ENCODE results near the gene ROPN1L. TPM values are rescaled to one million over a fixed set of nuclear protein-coding genes. Genes with fewer than 3 reads are reported as not detected.

ROPN1L gene
- total RNA-seq, 1 experiment from 2014 or later: 0.82 TPM

- DNase-seq (ENCODE audit: unreplicated experiment): no peak
- Mint-ChIP-seq H3K36me3 (ENCODE audit: insufficient read depth, unreplicated experiment) (peaks cover 70% of the 10 kb centered on the region), H3K9me3 (ENCODE audit: unreplicated experiment) (no peaks in the 10 kb centered on the region), H3K27me3 (ENCODE audit: insufficient read depth, unreplicated experiment) (no peaks in the 10 kb centered on the region), H3K27ac (ENCODE audit: low read depth, unreplicated experiment) (no peak overlapping the region), H3K4me3 (ENCODE audit: unreplicated experiment) (no peak overlapping the region), H3K4me1 (ENCODE audit: insufficient read depth, unreplicated experiment) (no peaks in the 10 kb centered on the region)
- ChIA-PET POLR2A (interaction anchor here (0.7 kb wide), 1 partner anchor 8 kb away, joined by 3 read pairs; no protein-coding TSS in a partner anchor), CTCF (interaction anchor here (0.5 kb wide), 1 partner anchor 775 kb away, joined by 3 read pairs; no protein-coding TSS in a partner anchor)
- no peak for TF ChIP-seq CTCF (IDR thresholded peaks at IDR 0.05; ENCODE audit: unreplicated experiment)
- intact Hi-C loops (cut with micrococcal nuclease): no loop called here
- BruUV-seq (replicated peaks): no TSS peak
Measured at GRCh38 chr5:10434392-10434791, 7.3 kb upstream of the ROPN1L start.

GRCh38 chr5:10438301-10438700 lies 3.4 kb upstream of the ROPN1L start:
- no peak for TF ChIP-seq CTCF (IDR thresholded peaks at IDR 0.05; ENCODE audit: unreplicated experiment)
- Mint-ChIP-seq H3K4me3 (ENCODE audit: unreplicated experiment) (no peak overlapping the region), H3K27me3 (ENCODE audit: insufficient read depth, unreplicated experiment) (no peaks in the 10 kb centered on the region), H3K9me3 (ENCODE audit: unreplicated experiment) (no peaks in the 10 kb centered on the region), H3K27ac (ENCODE audit: low read depth, unreplicated experiment) (no peak overlapping the region), H3K36me3 (ENCODE audit: insufficient read depth, unreplicated experiment) (peaks cover 46% of the 10 kb centered on the region), H3K4me1 (ENCODE audit: insufficient read depth, unreplicated experiment) (no peaks in the 10 kb centered on the region)
- CTCF ChIA-PET: interaction anchor here (0.6 to 1.4 kb wide), 3 partner anchors 11 to 776 kb away, joined by 3 to 6 read pairs (median 4); no protein-coding TSS in a partner anchor
- intact Hi-C loops (cut with micrococcal nuclease): no loop called here
- POLR2A ChIA-PET: interaction anchor here (0.7 kb wide), 1 partner anchor 20 kb away, joined by 3 read pairs; no protein-coding TSS in a partner anchor
- no peak for DNase-seq (ENCODE audit: unreplicated experiment)
- no TSS peak for BruUV-seq (replicated peaks)

- TF ChIP-seq CTCF (IDR thresholded peaks at IDR 0.05; ENCODE audit: unreplicated experiment): no peak
- intact Hi-C loops (cut with micrococcal nuclease): loop anchor here (5.0 kb wide), 1 partner anchor 157 kb away; no protein-coding TSS in a partner anchor
- no peak for DNase-seq (ENCODE audit: unreplicated experiment)
- H3K27me3 Mint-ChIP-seq (ENCODE audit: insufficient read depth, unreplicated experiment): no peaks in the 10 kb centered on the region
- no peaks in the 10 kb centered on the region for H3K9me3 Mint-ChIP-seq (ENCODE audit: unreplicated experiment)
- peaks cover 32% of the 10 kb centered on the region for H3K36me3 Mint-ChIP-seq (ENCODE audit: insufficient read depth, unreplicated experiment)
- ChIA-PET CTCF (interaction anchor here (0.9 kb wide), 1 partner anchor 21 kb away, joined by 3 read pairs; no protein-coding TSS in a partner anchor), POLR2A (interaction anchor here (0.8 kb wide), 1 partner anchor 129 kb away, joined by 3 read pairs; no protein-coding TSS in a partner anchor)
- no peak overlapping the region for H3K27ac Mint-ChIP-seq (ENCODE audit: low read depth, unreplicated experiment)
- H3K4me3 Mint-ChIP-seq (ENCODE audit: unreplicated experiment): no peak overlapping the region
- BruUV-seq (replicated peaks): no TSS peak
- no peaks in the 10 kb centered on the region for H3K4me1 Mint-ChIP-seq (ENCODE audit: insufficient read depth, unreplicated experiment)
Measured at GRCh38 chr5:10439692-10440091, 2.0 kb upstream of the ROPN1L start.

GRCh38 chr5:10440367-10440990 lies 1.2 kb upstream of the ROPN1L start:
- ChIA-PET POLR2A (interaction anchor here (1.2 to 1.8 kb wide), 2 partner anchors 13 to 73 kb away, joined by 3 to 5 read pairs; no protein-coding TSS in a partner anchor), CTCF (interaction anchor here (0.7 kb wide), 1 partner anchor 14 kb away, joined by 3 read pairs; no protein-coding TSS in a partner anchor)
- BruUV-seq (replicated peaks): no TSS peak
- intact Hi-C loops (cut with micrococcal nuclease): loop anchor here (5.0 kb wide), 1 partner anchor 158 kb away; no protein-coding TSS in a partner anchor
- DNase-seq (ENCODE audit: unreplicated experiment): no peak
- H3K9me3 Mint-ChIP-seq (ENCODE audit: unreplicated experiment): no peaks in the 10 kb centered on the region
- H3K4me1 Mint-ChIP-seq (ENCODE audit: insufficient read depth, unreplicated experiment): no peaks in the 10 kb centered on the region
- no peak overlapping the region for H3K27ac Mint-ChIP-seq (ENCODE audit: low read depth, unreplicated experiment)
- TF ChIP-seq CTCF (IDR thresholded peaks at IDR 0.05; ENCODE audit: unreplicated experiment): no peak
- H3K36me3 Mint-ChIP-seq (ENCODE audit: insufficient read depth, unreplicated experiment): peaks cover 25% of the 10 kb centered on the region
- H3K4me3 Mint-ChIP-seq (ENCODE audit: unreplicated experiment): peak overlapping the region; percentile 74
- no peaks in the 10 kb centered on the region for H3K27me3 Mint-ChIP-seq (ENCODE audit: insufficient read depth, unreplicated experiment)
